Hepatocyte (in vitro differentiated cells): ENCODE data around the gene ST3GAL5. TPM values are rescaled to one million over a fixed set of nuclear protein-coding genes. Genes with fewer than 3 reads are reported as not detected.

ENCODE experiments used
- DNase-seq: peaks from one replicate; pipeline ENCODE4 v3.0.0-alpha.2; 2016; ENCODE audit warnings: low spot score
- H2AFZ ChIP-seq: fragments of 200-600 bp; sonication (generic); 2 replicates; pipeline ENCODE4 v1.6.0; 2016; ENCODE audit warnings: antibody characterized with exemption, mild to moderate bottlenecking
- H3K27ac ChIP-seq: fragments of 200-600 bp; sonication (generic); 2 replicates; pipeline ENCODE4 v1.5.1; 2016; ENCODE audit warnings: mild to moderate bottlenecking
- H3K27me3 ChIP-seq: fragments of 200-600 bp; sonication (generic); 2 replicates; pipeline ENCODE4 v1.6.1; 2016
- H3K36me3 ChIP-seq: fragments of 200-600 bp; sonication (generic); replicated peaks from 2 replicates; pipeline ENCODE4 v1.5.1; 2016; ENCODE audit warnings: low read depth; ENCODE audit not compliant: insufficient read depth
- H3K4me1 ChIP-seq: fragments of 200-600 bp; sonication (generic); 2 replicates; pipeline ENCODE4 v1.5.1; 2016; ENCODE audit warnings: mild to moderate bottlenecking, moderate library complexity; ENCODE audit not compliant: insufficient read depth
- H3K4me2 ChIP-seq: fragments of 200-600 bp; sonication (generic); 2 replicates; pipeline ENCODE4 v1.6.0; 2016
- H3K4me3 ChIP-seq: fragments of 200-600 bp; sonication (generic); 2 replicates; pipeline ENCODE4 v1.5.1; 2016; ENCODE audit warnings: mild to moderate bottlenecking
- H3K79me2 ChIP-seq: fragments of 200-600 bp; sonication (generic); 2 replicates; pipeline ENCODE4 v1.6.0; 2017; ENCODE audit warnings: mild to moderate bottlenecking
- H3K9me2 ChIP-seq: fragments of 200-600 bp; sonication (generic); replicated peaks from 2 replicates; pipeline ENCODE4 v1.6.0; 2017; ENCODE audit warnings: mild to moderate bottlenecking; ENCODE audit not compliant: insufficient read depth
- H3K9me3 ChIP-seq: fragments of 200-600 bp; sonication (generic); 2 replicates; pipeline ENCODE4 v1.5.1; 2016; ENCODE audit warnings: low read depth, mild to moderate bottlenecking
- H4K20me1 ChIP-seq: fragments of 200-600 bp; sonication (generic); 2 replicates; pipeline ENCODE4 v1.6.0; 2016; ENCODE audit warnings: mild to moderate bottlenecking; ENCODE audit not compliant: insufficient read depth, poor library complexity, severe bottlenecking
- CTCF ChIP-seq: fragments of 200-600 bp; sonication (generic); IDR thresholded peaks from 2 replicates; pipeline ENCODE4 v1.5.1; 2016; ENCODE audit warnings: antibody characterized with exemption, mild to moderate bottlenecking; ENCODE audit not compliant: poor library complexity
- EZH2 ChIP-seq: fragments of 200-600 bp; sonication (generic); IDR thresholded peaks from 2 replicates; pipeline ENCODE4 v1.6.1; 2016; ENCODE audit warnings: antibody characterized with exemption, mild to moderate bottlenecking, borderline replicate concordance
- EZH2phosphoT487 ChIP-seq: fragments of 200-600 bp; sonication (generic); IDR thresholded peaks from one replicate; pipeline ENCODE4 v1.6.1; 2018; ENCODE audit warnings: antibody characterized with exemption, mild to moderate bottlenecking, low read depth, moderate library complexity; ENCODE audit not compliant: unreplicated experiment, severe bottlenecking
- WGBS: methylation state at CpG from one replicate; pipeline ENCODE4 v1.1.6; 2016; ENCODE audit warnings: low lambda C conversion rate; ENCODE audit errors: missing lambda C conversion rate; 5-methylcytosine and 5-hydroxymethylcytosine counted together
- polyA plus RNA-seq: library from polyadenylated mRNA; unstranded; fragments of >200 nt; fragmentation: Nextera tagmentation; extraction: Ambion mirVana; gene quantifications from 2 replicates; pipeline ENCODE4 v1.2.1, GENCODE V29; 2016
- total RNA-seq: library from RNA; depleted of rRNA; stranded (reverse); fragments of >200 nt; gene quantifications from 2 replicates; pipeline ENCODE4 v1.2.3, GENCODE V29; 2014

Gene ST3GAL5
- total and polyA plus RNA-seq, 2 experiments from 2014 or later: 24.7 to 25.6 TPM

DNA sequence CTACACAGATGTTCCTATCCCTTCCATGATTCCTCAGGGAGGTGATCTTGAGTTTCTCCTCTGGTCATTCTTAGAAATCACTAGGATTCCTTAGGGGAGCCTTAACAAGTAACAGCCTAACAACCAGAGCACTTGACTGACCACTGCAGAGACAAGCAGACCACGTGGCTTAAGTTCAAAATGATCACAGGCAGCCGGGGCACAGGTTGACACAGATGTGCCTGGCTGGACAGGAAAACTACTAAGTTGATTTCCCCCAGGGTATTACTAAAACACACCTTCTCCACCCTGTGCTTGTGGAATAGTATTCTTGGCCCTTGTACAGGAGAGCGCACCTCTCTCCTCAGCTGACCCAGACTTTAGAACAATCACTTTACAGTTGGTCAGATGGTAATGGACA, 29.9 kb downstream of the ST3GAL5 start:
- H3K4me1 ChIP-seq: no peaks in the 10 kb centered on the region
- TF ChIP-seq CTCF: no peak
- no peak for TF ChIP-seq EZH2
- TF ChIP-seq EZH2phosphoT487: no peak
- H3K36me3 ChIP-seq: no peaks in the 10 kb centered on the region
- H3K79me2 ChIP-seq: no peaks in the 10 kb centered on the region
- no peaks in the 10 kb centered on the region for H3K9me2 ChIP-seq
- no peaks in the 10 kb centered on the region for H4K20me1 ChIP-seq
- no peaks in the 10 kb centered on the region for H3K9me3 ChIP-seq
- no peak overlapping the region for H3K4me2 ChIP-seq
- no peak overlapping the region for H3K27ac ChIP-seq
- H3K27me3 ChIP-seq: no peaks in the 10 kb centered on the region
- H3K4me3 ChIP-seq: no peak overlapping the region
- WGBS: 83% methylated on average over 3 of the region's 3 CpGs
- no peak for DNase-seq
- no peak overlapping the region for H2AFZ ChIP-seq

- Histone ChIP-seq H3K27me3 (no peaks in the 10 kb centered on the region), H4K20me1 (no peaks in the 10 kb centered on the region), H3K4me2 (no peak overlapping the region), H3K27ac (no peak overlapping the region), H3K9me3 (no peaks in the 10 kb centered on the region), H3K36me3 (no peaks in the 10 kb centered on the region), H2AFZ (no peak overlapping the region), H3K4me3 (no peak overlapping the region), H3K79me2 (no peaks in the 10 kb centered on the region), H3K4me1 (no peaks in the 10 kb centered on the region), H3K9me2 (no peaks in the 10 kb centered on the region)
- no peak for TF ChIP-seq EZH2
- TF ChIP-seq CTCF: no peak
- TF ChIP-seq EZH2phosphoT487: no peak
- WGBS: 92% methylated on average over 4 of the region's 4 CpGs
- DNase-seq: no peak
Observed at GRCh38 chr2:85854897-85855296, 33.9 kb downstream of the ST3GAL5 start.

- no peaks in the 10 kb centered on the region for H3K36me3 ChIP-seq
- TF ChIP-seq EZH2: no peak
- TF ChIP-seq EZH2phosphoT487: no peak
- TF ChIP-seq CTCF: no peak
- H3K27ac ChIP-seq: no peak overlapping the region
- no peak overlapping the region for H3K4me2 ChIP-seq
- no peaks in the 10 kb centered on the region for H4K20me1 ChIP-seq
- no peaks in the 10 kb centered on the region for H3K79me2 ChIP-seq
- whole genome bisulfite sequencing: 94% methylated on average over 3 of the region's 3 CpGs
- no peaks in the 10 kb centered on the region for H3K9me2 ChIP-seq
- no peaks in the 10 kb centered on the region for H3K9me3 ChIP-seq
- DNase-seq: no peak
- H3K4me1 ChIP-seq: no peaks in the 10 kb centered on the region
- no peaks in the 10 kb centered on the region for H3K27me3 ChIP-seq
- no peak overlapping the region for H3K4me3 ChIP-seq
- no peak overlapping the region for H2AFZ ChIP-seq
Observed at GRCh38 chr2:85854166-85854509, 34.7 kb downstream of the ST3GAL5 start.

DNA sequence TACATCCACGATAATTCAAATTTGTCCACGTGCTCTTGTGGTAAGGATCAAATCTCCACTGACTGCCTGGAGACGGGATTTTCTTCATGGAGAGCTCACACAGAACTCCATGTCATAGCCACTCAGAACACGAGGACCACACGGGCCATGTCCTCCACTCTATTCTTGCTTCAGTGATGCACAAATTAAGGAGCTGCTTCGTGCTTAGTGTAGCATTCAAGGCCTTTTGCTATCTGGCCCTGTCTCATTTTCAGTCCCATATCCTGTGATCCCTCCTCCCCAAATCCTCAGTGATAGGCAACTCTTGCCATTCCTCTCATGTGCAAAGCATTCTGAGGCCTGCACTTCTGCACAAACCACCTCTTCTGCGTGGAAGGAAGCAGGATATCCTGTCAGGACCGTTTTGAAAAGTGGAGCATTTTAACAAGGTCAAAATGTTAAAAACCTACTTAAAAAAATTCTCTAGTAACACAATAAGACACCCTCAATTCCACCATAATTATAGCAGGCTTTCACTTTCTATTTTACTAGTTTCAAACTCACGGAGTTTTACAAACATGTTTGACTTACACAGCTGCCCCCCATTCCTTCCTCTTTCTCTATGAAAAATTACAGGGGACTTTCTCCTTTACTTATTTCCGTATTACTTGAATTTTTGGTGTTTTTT, 35.2 kb downstream of the ST3GAL5 start:
- no peaks in the 10 kb centered on the region for H3K9me2 ChIP-seq
- DNase-seq: no peak
- H3K4me3 ChIP-seq: no peak overlapping the region
- H3K27me3 ChIP-seq: no peaks in the 10 kb centered on the region
- no peak overlapping the region for H3K4me2 ChIP-seq
- H3K79me2 ChIP-seq: no peaks in the 10 kb centered on the region
- no peak overlapping the region for H2AFZ ChIP-seq
- H3K4me1 ChIP-seq: no peaks in the 10 kb centered on the region
- no peak overlapping the region for H3K27ac ChIP-seq
- no peaks in the 10 kb centered on the region for H3K9me3 ChIP-seq
- TF ChIP-seq EZH2phosphoT487: no peak
- TF ChIP-seq EZH2: no peak
- TF ChIP-seq CTCF: no peak
- H4K20me1 ChIP-seq: no peaks in the 10 kb centered on the region
- 89% methylated on average over 10 of the region's 10 CpGs for WGBS
- no peaks in the 10 kb centered on the region for H3K36me3 ChIP-seq
